SK-N-SH (cell line): ENCODE data around the gene C3orf70. TPM values are rescaled to one million over a fixed set of nuclear protein-coding genes. Genes with fewer than 3 reads are reported as not detected.

ENCODE experiments used
- CTCF ChIA-PET: fragments of 300-600, 350-600 bp; formaldehyde crosslinking; extraction: SDS; loops from one replicate; lab custom pipeline; 2021; lab: Yijun Ruan, JAX
- POLR2A ChIA-PET: fragments of 350-600 bp; sonication (Branson Sonifier 250); formaldehyde crosslinking; extraction: SDS; loops from one replicate; lab custom pipeline; 2020; ENCODE audit warnings: antibody characterized with exemption, inconsistent platforms; lab: Yijun Ruan, JAX
- DNase-seq: peaks from one replicate; pipeline ENCODE4 v3.0.0; 2012
- H2AFZ ChIP-seq: fragments of 200-600 bp; sonication (generic); 2 replicates; pipeline ENCODE4 v1.8.1; 2016; ENCODE audit warnings: antibody characterized with exemption, mild to moderate bottlenecking, low read depth
- H3F3A ChIP-seq: fragments of 200-600 bp; sonication (generic); replicated peaks from 2 replicates; pipeline ENCODE3; 2016; ENCODE audit warnings: antibody characterized with exemption, mild to moderate bottlenecking; ENCODE audit not compliant: insufficient read depth
- H3K27ac ChIP-seq, 2 experiments: fragments of 200-500 bp in 1 of 2; fragments of 200-600 bp in 1 of 2; sonication (Bioruptor generic) in 1 of 2; sonication (generic), shearing (Covaris generic) in 1 of 2; 2 replicates each; pipeline versions ENCODE4 v1.5.1 to v1.6.1; 2014 to 2016; ENCODE audit warnings: low read depth in 2 of 2, inconsistent platforms in 1 of 2, low read length in 1 of 2, mild to moderate bottlenecking in 1 of 2, mixed read lengths in 1 of 2
- H3K27me3 ChIP-seq: fragments of 200-600 bp; sonication (generic), shearing (Covaris generic); 2 replicates; pipeline ENCODE4 v1.6.1; 2016; ENCODE audit warnings: mixed run types; ENCODE audit not compliant: insufficient read depth
- H3K36me3 ChIP-seq, 2 experiments: fragments of 200-500 bp in 1 of 2; fragments of 200-600 bp in 1 of 2; sonication (Bioruptor generic) in 1 of 2; sonication (generic) in 1 of 2; replicated peaks in 1 of 2; 2 replicates each; pipeline versions ENCODE3 to v1.5.1; 2014 to 2016; ENCODE audit warnings: low read length in 1 of 2, mild to moderate bottlenecking in 1 of 2; ENCODE audit not compliant: insufficient read depth in 2 of 2, control insufficient read depth in 1 of 2
- H3K4me1 ChIP-seq, 2 experiments: fragments of 200-500 bp in 1 of 2; fragments of 200-600 bp in 1 of 2; sonication (Bioruptor generic) in 1 of 2; sonication (generic), shearing (Covaris generic) in 1 of 2; 2 replicates each; pipeline versions ENCODE4 v1.5.1 to v1.6.1; 2014 to 2016; ENCODE audit warnings: low read depth in 1 of 2, low read length in 1 of 2, mixed run types in 1 of 2; ENCODE audit not compliant: insufficient read depth in 2 of 2, control insufficient read depth in 1 of 2
- H3K4me2 ChIP-seq: fragments of 200-600 bp; sonication (generic), shearing (Covaris generic); 2 replicates; pipeline ENCODE4 v1.6.1; 2017; ENCODE audit warnings: mixed run types
- H3K4me3 ChIP-seq, 2 experiments: fragments of 200-500 bp in 1 of 2; fragments of 200-600 bp in 1 of 2; sonication (Bioruptor generic) in 1 of 2; sonication (generic), shearing (Covaris generic) in 1 of 2; 2 replicates each; pipeline versions ENCODE4 v1.5.1 to v1.8.1; 2014 to 2016; ENCODE audit warnings: low read depth in 2 of 2, inconsistent platforms in 1 of 2, low read length in 1 of 2, mild to moderate bottlenecking in 1 of 2, mixed read lengths in 1 of 2, moderate library complexity in 1 of 2
- H3K79me2 ChIP-seq: fragments of 200-600 bp; sonication (generic); 2 replicates; pipeline ENCODE4 v1.8.1; 2017; ENCODE audit warnings: mild to moderate bottlenecking; ENCODE audit not compliant: insufficient read depth
- H3K9ac ChIP-seq: fragments of 200-600 bp; sonication (generic); 2 replicates; pipeline ENCODE4 v1.6.1; 2017; ENCODE audit warnings: mixed run types
- H3K9me2 ChIP-seq: fragments of 200-600 bp; sonication (generic); 2 replicates; pipeline ENCODE4 v1.6.1; 2017; ENCODE audit warnings: mixed run types
- H3K9me3 ChIP-seq: fragments of 200-600 bp; sonication (generic); 2 replicates; pipeline ENCODE4 v1.6.1; 2017; ENCODE audit warnings: mixed run types, mild to moderate bottlenecking, moderate library complexity
- H4K20me1 ChIP-seq: fragments of 200-600 bp; sonication (generic); 2 replicates; pipeline ENCODE4 v1.6.1; 2017; ENCODE audit warnings: mild to moderate bottlenecking, mixed run types; ENCODE audit not compliant: insufficient read depth
- ELF1 ChIP-seq: IDR thresholded peaks from 2 replicates; pipeline ENCODE4 v1.4.0; 2012
- EP300 ChIP-seq, 2 experiments: IDR thresholded peaks; 2 replicates each; pipeline versions ENCODE4 v1.4.0 to v1.6.1; 2012; ENCODE audit warnings: borderline replicate concordance in 1 of 2, low read depth in 1 of 2, low read length in 1 of 2
- GABPA ChIP-seq: IDR thresholded peaks from 2 replicates; pipeline ENCODE4 v1.4.0; 2012; ENCODE audit warnings: low read depth, mild to moderate bottlenecking
- GATA2 ChIP-seq: sonication (generic); formaldehyde crosslinking; IDR thresholded peaks from 2 replicates; pipeline ENCODE4 v1.5.0; 2020; ENCODE audit warnings: mild to moderate bottlenecking, missing genetic modification reagents
- MEF2A ChIP-seq: IDR thresholded peaks from 2 replicates; pipeline ENCODE4 v1.4.0; 2012; ENCODE audit warnings: low read depth, borderline replicate concordance
- MXI1 ChIP-seq: IDR thresholded peaks from 2 replicates; pipeline ENCODE4 v1.6.1; 2012; ENCODE audit warnings: mild to moderate bottlenecking, low read depth, low read length, improper control_type of control experiment
- NFIC ChIP-seq: IDR thresholded peaks from 2 replicates; pipeline ENCODE4 v1.4.0; 2012; ENCODE audit warnings: borderline replicate concordance
- RAD21 ChIP-seq: IDR thresholded peaks from 2 replicates; pipeline ENCODE4 v1.6.1; 2012; ENCODE audit warnings: mild to moderate bottlenecking, low read length
- REST ChIP-seq: IDR thresholded peaks from 2 replicates; pipeline ENCODE4 v1.6.1; 2012; ENCODE audit warnings: mild to moderate bottlenecking, low read depth, low read length, moderate library complexity
- SMC3 ChIP-seq: IDR thresholded peaks from 2 replicates; pipeline ENCODE4 v1.6.1; 2012; ENCODE audit warnings: low read depth, low read length, improper control_type of control experiment
- ZBTB33 ChIP-seq: IDR thresholded peaks from 2 replicates; pipeline ENCODE4 v1.4.0; 2012; ENCODE audit warnings: low read depth, borderline replicate concordance
- WGBS: methylation state at CpG from one replicate; pipeline ENCODE4 v1.1.6; 2017; ENCODE audit warnings: low lambda C conversion rate; 5-methylcytosine and 5-hydroxymethylcytosine counted together
- polyA plus RNA-seq, 3 experiments: library from polyadenylated mRNA; depleted of rRNA; stranded (reverse); fragments of >200 nt; gene quantifications; 2 replicates each; pipeline ENCODE4 v1.2.3, GENCODE V29; 2012
- TF ChIP-seq, protein P1 (sequence below): fragments of 150-350 bp; IDR thresholded peaks from 2 replicates; pipeline ENCODE4 v1.6.1; 2017; ENCODE audit warnings: antibody characterized with exemption, low read length, low read depth, borderline replicate concordance
- TF ChIP-seq, protein P2 (sequence below): fragments of 200-600 bp; sonication (generic); IDR thresholded peaks from 2 replicates; pipeline ENCODE4 v1.6.1; 2017; ENCODE audit warnings: antibody characterized with exemption, mild to moderate bottlenecking, moderate library complexity

C3orf70 gene
- polyA plus RNA-seq, 1 of the 3 experiments (the other 2 are of a cell fraction) = under 0.01 TPM

- H3K36me3 ChIP-seq = no peaks in the 10 kb centered on the region
- H3K79me2 ChIP-seq = no peaks in the 10 kb centered on the region
- WGBS = 71% methylated on average over 3 of the region's 3 CpGs
- H3K9me2 ChIP-seq = no peaks in the 10 kb centered on the region
- ChIA-PET CTCF (interaction anchor here (0.8 kb wide), 1 partner anchor 11 kb away, joined by 3 read pairs; no protein-coding TSS in a partner anchor), POLR2A (no interaction called here)
- H3K27ac ChIP-seq = no peak overlapping the region
- no peak overlapping the region for H3K4me3 ChIP-seq
- DNase-seq = no peak
- no peak for TF ChIP-seq REST
- no peak for TF ChIP-seq EP300 (IDR thresholded peaks at IDR 0.05; ENCODE audit: borderline replicate concordance in 1 of 2, low read depth in 1 of 2, low read length in 1 of 2)
- TF ChIP-seq MEF2A = no peak
- peaks cover 3% of the 10 kb centered on the region for H3F3A ChIP-seq
- no peaks in the 10 kb centered on the region for H3K27me3 ChIP-seq
- no peak overlapping the region for H3K4me2 ChIP-seq
- no peaks in the 10 kb centered on the region; a peak in 1 of 4 replicates for H3K4me1 ChIP-seq
- no peaks in the 10 kb centered on the region for H3K9me3 ChIP-seq
- H3K9ac ChIP-seq = no peak overlapping the region
- no peaks in the 10 kb centered on the region for H4K20me1 ChIP-seq
- no peak overlapping the region for H2AFZ ChIP-seq
Measured at GRCh38 chr3:185082149-185082548, 70.7 kb downstream of the C3orf70 start.

GRCh38 chr3:185081521-185081920 is 71.3 kb downstream of the C3orf70 start:
- CTCF ChIA-PET = interaction anchor here (0.8 kb wide), 1 partner anchor 11 kb away, joined by 3 read pairs; no protein-coding TSS in a partner anchor
- POLR2A ChIA-PET = no interaction called here
- no peak for DNase-seq
- TF ChIP-seq, protein P1, sequence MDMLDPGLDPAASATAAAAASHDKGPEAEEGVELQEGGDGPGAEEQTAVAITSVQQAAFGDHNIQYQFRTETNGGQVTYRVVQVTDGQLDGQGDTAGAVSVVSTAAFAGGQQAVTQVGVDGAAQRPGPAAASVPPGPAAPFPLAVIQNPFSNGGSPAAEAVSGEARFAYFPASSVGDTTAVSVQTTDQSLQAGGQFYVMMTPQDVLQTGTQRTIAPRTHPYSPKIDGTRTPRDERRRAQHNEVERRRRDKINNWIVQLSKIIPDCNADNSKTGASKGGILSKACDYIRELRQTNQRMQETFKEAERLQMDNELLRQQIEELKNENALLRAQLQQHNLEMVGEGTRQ = no peak
- TF ChIP-seq, protein P2, sequence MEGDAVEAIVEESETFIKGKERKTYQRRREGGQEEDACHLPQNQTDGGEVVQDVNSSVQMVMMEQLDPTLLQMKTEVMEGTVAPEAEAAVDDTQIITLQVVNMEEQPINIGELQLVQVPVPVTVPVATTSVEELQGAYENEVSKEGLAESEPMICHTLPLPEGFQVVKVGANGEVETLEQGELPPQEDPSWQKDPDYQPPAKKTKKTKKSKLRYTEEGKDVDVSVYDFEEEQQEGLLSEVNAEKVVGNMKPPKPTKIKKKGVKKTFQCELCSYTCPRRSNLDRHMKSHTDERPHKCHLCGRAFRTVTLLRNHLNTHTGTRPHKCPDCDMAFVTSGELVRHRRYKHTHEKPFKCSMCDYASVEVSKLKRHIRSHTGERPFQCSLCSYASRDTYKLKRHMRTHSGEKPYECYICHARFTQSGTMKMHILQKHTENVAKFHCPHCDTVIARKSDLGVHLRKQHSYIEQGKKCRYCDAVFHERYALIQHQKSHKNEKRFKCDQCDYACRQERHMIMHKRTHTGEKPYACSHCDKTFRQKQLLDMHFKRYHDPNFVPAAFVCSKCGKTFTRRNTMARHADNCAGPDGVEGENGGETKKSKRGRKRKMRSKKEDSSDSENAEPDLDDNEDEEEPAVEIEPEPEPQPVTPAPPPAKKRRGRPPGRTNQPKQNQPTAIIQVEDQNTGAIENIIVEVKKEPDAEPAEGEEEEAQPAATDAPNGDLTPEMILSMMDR = no peak
- TF ChIP-seq SMC3 (no peak), MXI1 (no peak), ZBTB33 (no peak), GABPA (no peak), GATA2 (CRISPR knock-in tag) (no peak), RAD21 (no peak), NFIC (no peak), REST (no peak), ELF1 (no peak)

More at GRCh38 chr3:185081521-185081920, 71.3 kb downstream of the C3orf70 start:
- Histone ChIP-seq H4K20me1 (no peaks in the 10 kb centered on the region), H3K27me3 (no peaks in the 10 kb centered on the region), H3K4me1 (no peaks in the 10 kb centered on the region; a peak in 1 of 4 replicates), H2AFZ (no peak overlapping the region), H3K4me3 (no peak overlapping the region), H3F3A (peaks cover 3% of the 10 kb centered on the region), H3K9me3 (no peaks in the 10 kb centered on the region), H3K27ac (no peak overlapping the region), H3K9ac (no peak overlapping the region), H3K79me2 (no peaks in the 10 kb centered on the region), H3K4me2 (no peak overlapping the region), H3K9me2 (no peaks in the 10 kb centered on the region), H3K36me3 (no peaks in the 10 kb centered on the region)
- WGBS = 53% methylated on average over 1 of the region's 1 CpG
